ENCODE data around the gene GPR37L1. TPM values are rescaled to one million over a fixed set of nuclear protein-coding genes. Genes with fewer than 3 reads are reported as not detected.
"Not testable (repeated sequence)": the region's sequence is repeated elsewhere in the genome, so short reads cannot be mapped to it uniquely, and the experiment has no call there.

GPR37L1 gene
- polyA plus RNA-seq, 2 donors: 0.05 to 0.10 TPM

GRCh38 chr1:202107321-202107761, 15.4 kb upstream of the GPR37L1 start:
- Histone ChIP-seq H3K27ac (ENCODE audit: low read depth in 2 of 2, low read length in 1 of 2) (peak overlapping the region; percentile 81 to 89), H3K4me3 (ENCODE audit: low read depth in 1 of 2, low read length in 2 of 2) (no peak overlapping the region), H3K9me3 (ENCODE audit: control insufficient read depth in 2 of 2, insufficient read depth in 1 of 2, low read depth in 1 of 2, low read length in 1 of 2) (no peaks in the 10 kb centered on the region), H3K36me3 (ENCODE audit: control insufficient read depth in 2 of 2, insufficient read depth in 2 of 2, low read length in 1 of 2) (no peaks in the 10 kb centered on the region), H3K27me3 (ENCODE audit: control insufficient read depth in 1 of 2, insufficient read depth in 2 of 2, low read length in 2 of 2) (no peaks in the 10 kb centered on the region), H3K4me1 (ENCODE audit: control insufficient read depth in 2 of 2, insufficient read depth in 2 of 2, low read length in 1 of 2) (peaks cover 12 to 30% of the 10 kb centered on the region in 2 donors)
- WGBS, 2 donors: 31 to 46% methylated on average over 5 of the region's 5 CpGs

GRCh38 chr1:202107801-202108731, 14.7 kb upstream of the GPR37L1 start:
- Histone ChIP-seq H3K36me3 (ENCODE audit: control insufficient read depth in 2 of 2, insufficient read depth in 2 of 2, low read length in 1 of 2) (no peaks in the 10 kb centered on the region), H3K9me3 (ENCODE audit: control insufficient read depth in 2 of 2, insufficient read depth in 1 of 2, low read depth in 1 of 2, low read length in 1 of 2) (no peaks in the 10 kb centered on the region), H3K4me1 (ENCODE audit: control insufficient read depth in 2 of 2, insufficient read depth in 2 of 2, low read length in 1 of 2) (peaks cover 12 to 30% of the 10 kb centered on the region in 2 donors), H3K4me3 (ENCODE audit: low read depth in 1 of 2, low read length in 2 of 2) (no peak overlapping the region), H3K27me3 (ENCODE audit: control insufficient read depth in 1 of 2, insufficient read depth in 2 of 2, low read length in 2 of 2) (no peaks in the 10 kb centered on the region), H3K27ac (ENCODE audit: low read depth in 2 of 2, low read length in 1 of 2) (peak overlapping the region; percentile 81 to 89)
- WGBS, 2 donors: 55% methylated on average over 13 of the region's 13 CpGs

GRCh38 chr1:202110977-202111376, 11.7 kb upstream of the GPR37L1 start:
- 82 to 88% methylated on average over 3 of the region's 3 CpGs for WGBS, 2 donors
- Histone ChIP-seq H3K27ac (ENCODE audit: low read depth in 2 of 2, low read length in 1 of 2) (no peak overlapping the region), H3K36me3 (ENCODE audit: control insufficient read depth in 2 of 2, insufficient read depth in 2 of 2, low read length in 1 of 2) (no peaks in the 10 kb centered on the region), H3K27me3 (ENCODE audit: control insufficient read depth in 1 of 2, insufficient read depth in 2 of 2, low read length in 2 of 2) (no peaks in the 10 kb centered on the region), H3K4me1 (ENCODE audit: control insufficient read depth in 2 of 2, insufficient read depth in 2 of 2, low read length in 1 of 2) (peaks cover 15 to 29% of the 10 kb centered on the region in 2 donors), H3K4me3 (ENCODE audit: low read depth in 1 of 2, low read length in 2 of 2) (no peak overlapping the region), H3K9me3 (ENCODE audit: control insufficient read depth in 2 of 2, insufficient read depth in 1 of 2, low read depth in 1 of 2, low read length in 1 of 2) (no peaks in the 10 kb centered on the region)

GRCh38 chr1:202111589-202111988, 11.1 kb upstream of the GPR37L1 start:
- not testable (repeated sequence) for H3K9me3 ChIP-seq (ENCODE audit: control insufficient read depth in 2 of 2, insufficient read depth in 1 of 2, low read depth in 1 of 2, low read length in 1 of 2); H3K27me3 ChIP-seq (ENCODE audit: control insufficient read depth in 1 of 2, insufficient read depth in 2 of 2, low read length in 2 of 2); H3K36me3 ChIP-seq (ENCODE audit: control insufficient read depth in 2 of 2, insufficient read depth in 2 of 2, low read length in 1 of 2); H3K4me3 ChIP-seq (ENCODE audit: low read depth in 1 of 2, low read length in 2 of 2); H3K27ac ChIP-seq (ENCODE audit: low read depth in 2 of 2, low read length in 1 of 2)
- 85 to 86% methylated on average over 7 of the region's 7 CpGs for WGBS, 2 donors
- H3K4me1 ChIP-seq (ENCODE audit: control insufficient read depth in 2 of 2, insufficient read depth in 2 of 2, low read length in 1 of 2): peaks cover 13 to 22% of the 10 kb centered on the region in 2 donors

GRCh38 chr1:202112859-202113689, 9.6 kb upstream of the GPR37L1 start:
- H3K27ac ChIP-seq (ENCODE audit: low read depth in 2 of 2, low read length in 1 of 2): peak overlapping the region; percentile 3 to 56
- no peaks in the 10 kb centered on the region for H3K9me3 ChIP-seq (ENCODE audit: control insufficient read depth in 2 of 2, insufficient read depth in 1 of 2, low read depth in 1 of 2, low read length in 1 of 2)
- H3K27me3 ChIP-seq (ENCODE audit: control insufficient read depth in 1 of 2, insufficient read depth in 2 of 2, low read length in 2 of 2): no peaks in the 10 kb centered on the region
- 17 to 27% methylated on average over 5 of the region's 5 CpGs for WGBS, 2 donors
- peaks cover 3 to 9% of the 10 kb centered on the region in 2 donors for H3K4me1 ChIP-seq (ENCODE audit: control insufficient read depth in 2 of 2, insufficient read depth in 2 of 2, low read length in 1 of 2)
- H3K4me3 ChIP-seq (ENCODE audit: low read depth in 1 of 2, low read length in 2 of 2): no peak overlapping the region
- no peaks in the 10 kb centered on the region for H3K36me3 ChIP-seq (ENCODE audit: control insufficient read depth in 2 of 2, insufficient read depth in 2 of 2, low read length in 1 of 2)

GRCh38 chr1:202113690-202114300, 8.9 kb upstream of the GPR37L1 start:
- Histone ChIP-seq H3K36me3 (ENCODE audit: control insufficient read depth in 2 of 2, insufficient read depth in 2 of 2, low read length in 1 of 2) (no peaks in the 10 kb centered on the region), H3K4me3 (ENCODE audit: low read depth in 1 of 2, low read length in 2 of 2) (no peak overlapping the region), H3K27me3 (ENCODE audit: control insufficient read depth in 1 of 2, insufficient read depth in 2 of 2, low read length in 2 of 2) (no peaks in the 10 kb centered on the region), H3K9me3 (ENCODE audit: control insufficient read depth in 2 of 2, insufficient read depth in 1 of 2, low read depth in 1 of 2, low read length in 1 of 2) (no peaks in the 10 kb centered on the region), H3K27ac (ENCODE audit: low read depth in 2 of 2, low read length in 1 of 2) (peak overlapping the region in 1 of 2 donors; percentile 45), H3K4me1 (ENCODE audit: control insufficient read depth in 2 of 2, insufficient read depth in 2 of 2, low read length in 1 of 2) (peaks cover 3 to 5% of the 10 kb centered on the region in 2 donors)
- 54 to 56% methylated on average over 2 of the region's 2 CpGs for WGBS, 2 donors

- H3K27ac ChIP-seq (ENCODE audit: low read depth in 2 of 2, low read length in 1 of 2): no peak overlapping the region
- H3K36me3 ChIP-seq (ENCODE audit: control insufficient read depth in 2 of 2, insufficient read depth in 2 of 2, low read length in 1 of 2): no peaks in the 10 kb centered on the region
- H3K9me3 ChIP-seq (ENCODE audit: control insufficient read depth in 2 of 2, insufficient read depth in 1 of 2, low read depth in 1 of 2, low read length in 1 of 2): no peaks in the 10 kb centered on the region
- no peak overlapping the region for H3K4me3 ChIP-seq (ENCODE audit: low read depth in 1 of 2, low read length in 2 of 2)
- 95% methylated on average over 8 of the region's 8 CpGs for WGBS, 2 donors
- H3K4me1 ChIP-seq (ENCODE audit: control insufficient read depth in 2 of 2, insufficient read depth in 2 of 2, low read length in 1 of 2): peaks cover 0 to 3% of the 10 kb centered on the region in 2 donors
- H3K27me3 ChIP-seq (ENCODE audit: control insufficient read depth in 1 of 2, insufficient read depth in 2 of 2, low read length in 2 of 2): no peaks in the 10 kb centered on the region
These were observed 6.4 kb upstream of the GPR37L1 start for GRCh38 chr1:202116287-202116686.

GRCh38 chr1:202117898-202118371, 4.8 kb upstream of the GPR37L1 start:
- H3K27ac ChIP-seq (ENCODE audit: low read depth in 2 of 2, low read length in 1 of 2): peak overlapping the region in 1 of 2 donors; percentile 77

GRCh38 chr1:202121006-202121405, 1.7 kb upstream of the GPR37L1 start:
- Histone ChIP-seq H3K9me3 (ENCODE audit: control insufficient read depth in 2 of 2, insufficient read depth in 1 of 2, low read depth in 1 of 2, low read length in 1 of 2) (no peaks in the 10 kb centered on the region), H3K27ac (ENCODE audit: low read depth in 2 of 2, low read length in 1 of 2) (no peak overlapping the region), H3K4me1 (ENCODE audit: control insufficient read depth in 2 of 2, insufficient read depth in 2 of 2, low read length in 1 of 2) (no peaks in the 10 kb centered on the region), H3K27me3 (ENCODE audit: control insufficient read depth in 1 of 2, insufficient read depth in 2 of 2, low read length in 2 of 2) (no peaks in the 10 kb centered on the region), H3K36me3 (ENCODE audit: control insufficient read depth in 2 of 2, insufficient read depth in 2 of 2, low read length in 1 of 2) (no peaks in the 10 kb centered on the region), H3K4me3 (ENCODE audit: low read depth in 1 of 2, low read length in 2 of 2) (no peak overlapping the region)
- WGBS, 2 donors: 58 to 66% methylated on average over 7 of the region's 7 CpGs

More at GRCh38 chr1:202117898-202118371, 4.8 kb upstream of the GPR37L1 start:
- 71 to 73% methylated on average over 10 of the region's 10 CpGs for WGBS, 2 donors
- Histone ChIP-seq H3K27me3 (ENCODE audit: control insufficient read depth in 1 of 2, insufficient read depth in 2 of 2, low read length in 2 of 2) (no peaks in the 10 kb centered on the region), H3K36me3 (ENCODE audit: control insufficient read depth in 2 of 2, insufficient read depth in 2 of 2, low read length in 1 of 2) (no peaks in the 10 kb centered on the region), H3K4me1 (ENCODE audit: control insufficient read depth in 2 of 2, insufficient read depth in 2 of 2, low read length in 1 of 2) (peaks cover 0 to 3% of the 10 kb centered on the region in 2 donors), H3K4me3 (ENCODE audit: low read depth in 1 of 2, low read length in 2 of 2) (no peak overlapping the region), H3K9me3 (ENCODE audit: control insufficient read depth in 2 of 2, insufficient read depth in 1 of 2, low read depth in 1 of 2, low read length in 1 of 2) (no peaks in the 10 kb centered on the region)
